Measurements from ENCODE around the gene RNF19B. TPM values are rescaled to one million over a fixed set of nuclear protein-coding genes. Genes with fewer than 3 reads are reported as not detected.

RNF19B gene
- total and polyA plus RNA-seq, 2 of the 13 experiments (the other 11 are each of a cell fraction or from before 2014, with no cell fraction given), result 15.3 to 22.5 TPM

- TF ChIP-seq, protein P1, sequence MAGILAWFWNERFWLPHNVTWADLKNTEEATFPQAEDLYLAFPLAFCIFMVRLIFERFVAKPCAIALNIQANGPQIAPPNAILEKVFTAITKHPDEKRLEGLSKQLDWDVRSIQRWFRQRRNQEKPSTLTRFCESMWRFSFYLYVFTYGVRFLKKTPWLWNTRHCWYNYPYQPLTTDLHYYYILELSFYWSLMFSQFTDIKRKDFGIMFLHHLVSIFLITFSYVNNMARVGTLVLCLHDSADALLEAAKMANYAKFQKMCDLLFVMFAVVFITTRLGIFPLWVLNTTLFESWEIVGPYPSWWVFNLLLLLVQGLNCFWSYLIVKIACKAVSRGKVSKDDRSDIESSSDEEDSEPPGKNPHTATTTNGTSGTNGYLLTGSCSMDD (CRISPR knock-in tag; IDR thresholded peaks at IDR 0.05), result no peak
- TF ChIP-seq MEIS1 (CRISPR knock-in tag; IDR thresholded peaks at IDR 0.05; ENCODE audit: borderline replicate concordance), result no peak
- TF ChIP-seq ZNF557 (CRISPR knock-in tag; IDR thresholded peaks at IDR 0.05), result peak; percentile 63; the same call in 1 of the 2 replicates
- no peak for TF ChIP-seq ZSCAN29 (CRISPR knock-in tag; conservative IDR thresholded peaks at IDR 0.05)
- TF ChIP-seq ZNF639 (CRISPR knock-in tag; conservative IDR thresholded peaks at IDR 0.05), result peak; percentile 44; the same call in 1 of the 2 replicates
- TF ChIP-seq STAT5B (CRISPR knock-in tag; IDR thresholded peaks at IDR 0.05), result no peak
- TF ChIP-seq DPF2 (CRISPR knock-in tag; IDR thresholded peaks at IDR 0.05; ENCODE audit: borderline replicate concordance, low read depth), result no peak
- TF ChIP-seq, protein P2, sequence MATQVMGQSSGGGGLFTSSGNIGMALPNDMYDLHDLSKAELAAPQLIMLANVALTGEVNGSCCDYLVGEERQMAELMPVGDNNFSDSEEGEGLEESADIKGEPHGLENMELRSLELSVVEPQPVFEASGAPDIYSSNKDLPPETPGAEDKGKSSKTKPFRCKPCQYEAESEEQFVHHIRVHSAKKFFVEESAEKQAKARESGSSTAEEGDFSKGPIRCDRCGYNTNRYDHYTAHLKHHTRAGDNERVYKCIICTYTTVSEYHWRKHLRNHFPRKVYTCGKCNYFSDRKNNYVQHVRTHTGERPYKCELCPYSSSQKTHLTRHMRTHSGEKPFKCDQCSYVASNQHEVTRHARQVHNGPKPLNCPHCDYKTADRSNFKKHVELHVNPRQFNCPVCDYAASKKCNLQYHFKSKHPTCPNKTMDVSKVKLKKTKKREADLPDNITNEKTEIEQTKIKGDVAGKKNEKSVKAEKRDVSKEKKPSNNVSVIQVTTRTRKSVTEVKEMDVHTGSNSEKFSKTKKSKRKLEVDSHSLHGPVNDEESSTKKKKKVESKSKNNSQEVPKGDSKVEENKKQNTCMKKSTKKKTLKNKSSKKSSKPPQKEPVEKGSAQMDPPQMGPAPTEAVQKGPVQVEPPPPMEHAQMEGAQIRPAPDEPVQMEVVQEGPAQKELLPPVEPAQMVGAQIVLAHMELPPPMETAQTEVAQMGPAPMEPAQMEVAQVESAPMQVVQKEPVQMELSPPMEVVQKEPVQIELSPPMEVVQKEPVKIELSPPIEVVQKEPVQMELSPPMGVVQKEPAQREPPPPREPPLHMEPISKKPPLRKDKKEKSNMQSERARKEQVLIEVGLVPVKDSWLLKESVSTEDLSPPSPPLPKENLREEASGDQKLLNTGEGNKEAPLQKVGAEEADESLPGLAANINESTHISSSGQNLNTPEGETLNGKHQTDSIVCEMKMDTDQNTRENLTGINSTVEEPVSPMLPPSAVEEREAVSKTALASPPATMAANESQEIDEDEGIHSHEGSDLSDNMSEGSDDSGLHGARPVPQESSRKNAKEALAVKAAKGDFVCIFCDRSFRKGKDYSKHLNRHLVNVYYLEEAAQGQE (IDR thresholded peaks at IDR 0.05; ENCODE audit: borderline replicate concordance in 1 of 2, low read depth in 1 of 2, low read length in 2 of 2), result no peak
- TF ChIP-seq, protein P3, sequence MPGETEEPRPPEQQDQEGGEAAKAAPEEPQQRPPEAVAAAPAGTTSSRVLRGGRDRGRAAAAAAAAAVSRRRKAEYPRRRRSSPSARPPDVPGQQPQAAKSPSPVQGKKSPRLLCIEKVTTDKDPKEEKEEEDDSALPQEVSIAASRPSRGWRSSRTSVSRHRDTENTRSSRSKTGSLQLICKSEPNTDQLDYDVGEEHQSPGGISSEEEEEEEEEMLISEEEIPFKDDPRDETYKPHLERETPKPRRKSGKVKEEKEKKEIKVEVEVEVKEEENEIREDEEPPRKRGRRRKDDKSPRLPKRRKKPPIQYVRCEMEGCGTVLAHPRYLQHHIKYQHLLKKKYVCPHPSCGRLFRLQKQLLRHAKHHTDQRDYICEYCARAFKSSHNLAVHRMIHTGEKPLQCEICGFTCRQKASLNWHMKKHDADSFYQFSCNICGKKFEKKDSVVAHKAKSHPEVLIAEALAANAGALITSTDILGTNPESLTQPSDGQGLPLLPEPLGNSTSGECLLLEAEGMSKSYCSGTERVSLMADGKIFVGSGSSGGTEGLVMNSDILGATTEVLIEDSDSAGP (CRISPR knock-in tag; IDR thresholded peaks at IDR 0.05; ENCODE audit: borderline replicate concordance), result peak; percentile 46; the same call in 1 of the 2 replicates
- TF ChIP-seq FOXO1 (CRISPR knock-in tag; IDR thresholded peaks at IDR 0.05), result peak; percentile 61
- TF ChIP-seq, protein P4, sequence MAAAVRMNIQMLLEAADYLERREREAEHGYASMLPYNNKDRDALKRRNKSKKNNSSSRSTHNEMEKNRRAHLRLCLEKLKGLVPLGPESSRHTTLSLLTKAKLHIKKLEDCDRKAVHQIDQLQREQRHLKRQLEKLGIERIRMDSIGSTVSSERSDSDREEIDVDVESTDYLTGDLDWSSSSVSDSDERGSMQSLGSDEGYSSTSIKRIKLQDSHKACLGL (CRISPR knock-in tag; IDR thresholded peaks at IDR 0.05), result 0 out of 2 replicates have a peak, but pooled peaks have one; percentile 20
- TF ChIP-seq POGK (CRISPR knock-in tag; conservative IDR thresholded peaks at IDR 0.05), result peak; percentile 60
- no peak for TF ChIP-seq ZNF234 (CRISPR knock-in tag; conservative IDR thresholded peaks at IDR 0.05)
- peak; percentile 67; the same call in 1 of the 2 replicates for TF ChIP-seq TARDBP (CRISPR knock-in tag; IDR thresholded peaks at IDR 0.05)
- TF ChIP-seq ZNF644 (CRISPR knock-in tag; IDR thresholded peaks at IDR 0.05; ENCODE audit: low read depth), result peak; percentile 99
- TF ChIP-seq ZNF264 (CRISPR knock-in tag; IDR thresholded peaks at IDR 0.05), result 0 out of 2 replicates have a peak, but pooled peaks have one; percentile 59
- TF ChIP-seq RBAK (CRISPR knock-in tag; IDR thresholded peaks at IDR 0.05), result no peak
- TF ChIP-seq ZNF124 (CRISPR knock-in tag; IDR thresholded peaks at IDR 0.05), result no peak
Measured at GRCh38 chr1:32964461-32965250, at the start of gene RNF19B (continued).
